Stimulated activated CD8-positive, alpha-beta memory T cell treated with anti-CD3 and anti-CD28 coated beads, Interleukin-15, amount 100 ng/mL, for 24 hours (primary cell): ENCODE results near the gene CCDC28B.
A peak's percentile ranks its signal among the peaks of the same experiment; 100 is the strongest.

Experiments used
- DNase-seq: peaks from one replicate; pipeline ENCODE4 v3.0.0-alpha.2; 2020; ENCODE audit warnings: low read depth

CCDC28B gene

DNA sequence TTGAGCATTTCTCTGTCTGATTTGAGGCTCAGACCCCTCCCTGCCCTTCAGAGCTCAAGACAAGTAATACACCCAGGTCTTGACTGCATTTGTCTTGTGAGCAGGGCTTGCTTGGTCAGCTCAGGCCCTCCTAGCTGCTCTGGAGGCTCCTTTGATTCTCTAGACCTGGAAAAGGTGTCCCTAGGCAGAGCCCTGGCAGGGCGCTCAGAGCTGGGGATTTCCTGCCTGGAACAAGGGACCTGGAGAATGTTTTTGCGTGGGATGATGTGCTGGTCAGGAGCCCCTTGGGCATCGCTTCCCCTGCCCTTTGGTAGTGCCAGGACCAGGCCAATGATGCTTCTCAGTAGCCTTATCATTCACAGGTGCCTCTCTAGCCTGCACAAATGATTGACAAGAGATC is 4.9 kb upstream of the CCDC28B start:
- DNase-seq: no peak

DNA sequence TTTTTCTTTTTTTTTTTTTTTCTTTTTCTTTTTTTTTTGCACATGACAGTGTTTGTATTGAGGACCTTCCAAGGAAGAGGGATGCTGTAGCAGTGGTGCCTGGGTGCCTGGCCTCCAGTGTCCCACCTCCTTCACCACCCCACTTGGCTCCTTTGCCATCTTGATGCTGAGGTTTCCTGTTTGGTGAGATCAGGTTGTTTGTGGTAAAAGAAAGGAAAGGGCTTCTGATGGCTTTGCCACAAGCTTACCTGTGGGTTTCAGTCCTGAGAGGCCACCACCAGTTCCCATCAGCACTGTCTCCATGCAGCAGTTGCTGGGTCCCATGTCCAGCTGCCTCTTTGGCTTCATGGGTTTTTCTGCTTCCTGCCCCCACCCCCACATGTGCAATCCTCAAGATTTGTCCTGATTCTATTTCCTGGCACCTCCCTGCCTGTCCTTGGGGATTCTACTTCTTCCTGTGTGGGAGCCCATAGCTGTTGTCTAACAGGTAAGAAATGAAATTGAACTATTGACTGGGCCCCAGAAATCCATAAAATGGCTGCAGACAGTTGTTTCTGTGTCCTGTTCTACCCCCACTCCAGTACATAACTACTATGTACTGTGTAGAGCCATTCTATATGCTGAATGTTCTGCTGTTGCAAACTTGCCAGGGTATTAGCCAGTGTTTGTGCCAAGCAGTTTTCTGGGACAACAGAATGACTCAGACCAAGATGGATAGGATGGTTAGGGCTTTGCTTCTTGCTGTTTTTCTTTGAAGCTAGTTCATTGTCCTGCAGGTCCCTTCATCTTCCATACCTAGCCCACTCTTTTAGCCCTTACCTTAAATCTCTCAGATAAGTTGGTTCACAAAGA is 4.2 kb upstream of the CCDC28B start:
- no peak for DNase-seq

DNA sequence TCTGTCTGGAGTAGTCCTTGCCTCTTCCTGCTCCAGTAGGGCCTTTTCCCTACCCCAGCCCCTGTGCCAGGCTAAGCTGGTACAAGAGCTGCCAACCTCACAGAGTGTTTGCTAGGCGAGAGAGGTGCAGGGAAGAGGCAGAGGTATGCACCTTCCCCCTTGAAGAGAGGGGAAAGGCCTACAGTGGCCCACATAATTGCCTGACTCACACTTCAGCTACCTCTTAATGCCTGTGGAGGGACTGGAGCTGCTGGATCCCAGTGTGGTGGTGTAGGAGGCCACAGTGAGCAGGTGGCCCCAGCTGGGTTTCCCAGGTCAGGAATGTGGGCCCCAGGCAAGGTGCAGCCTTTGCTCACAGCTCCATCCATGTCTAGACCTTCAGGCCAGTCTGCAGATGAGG is 3.3 kb upstream of the CCDC28B start:
- DNase-seq: no peak

DNA sequence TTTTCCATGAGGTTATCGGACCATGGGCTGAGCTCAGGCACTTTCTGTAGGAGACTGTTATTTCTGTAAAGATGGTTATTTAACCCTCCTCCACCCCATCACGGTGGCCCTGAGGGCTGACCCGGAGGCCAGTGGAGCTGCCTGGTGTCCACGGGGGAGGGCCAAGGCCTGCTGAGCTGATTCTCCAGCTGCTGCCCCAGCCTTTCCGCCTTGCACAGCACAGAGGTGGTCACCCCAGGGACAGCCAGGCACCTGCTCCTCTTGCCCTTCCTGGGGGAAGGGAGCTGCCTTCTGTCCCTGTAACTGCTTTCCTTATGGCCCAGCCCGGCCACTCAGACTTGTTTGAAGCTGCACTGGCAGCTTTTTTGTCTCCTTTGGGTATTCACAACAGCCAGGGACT is 2.6 kb upstream of the CCDC28B start:
- no peak for DNase-seq

DNA sequence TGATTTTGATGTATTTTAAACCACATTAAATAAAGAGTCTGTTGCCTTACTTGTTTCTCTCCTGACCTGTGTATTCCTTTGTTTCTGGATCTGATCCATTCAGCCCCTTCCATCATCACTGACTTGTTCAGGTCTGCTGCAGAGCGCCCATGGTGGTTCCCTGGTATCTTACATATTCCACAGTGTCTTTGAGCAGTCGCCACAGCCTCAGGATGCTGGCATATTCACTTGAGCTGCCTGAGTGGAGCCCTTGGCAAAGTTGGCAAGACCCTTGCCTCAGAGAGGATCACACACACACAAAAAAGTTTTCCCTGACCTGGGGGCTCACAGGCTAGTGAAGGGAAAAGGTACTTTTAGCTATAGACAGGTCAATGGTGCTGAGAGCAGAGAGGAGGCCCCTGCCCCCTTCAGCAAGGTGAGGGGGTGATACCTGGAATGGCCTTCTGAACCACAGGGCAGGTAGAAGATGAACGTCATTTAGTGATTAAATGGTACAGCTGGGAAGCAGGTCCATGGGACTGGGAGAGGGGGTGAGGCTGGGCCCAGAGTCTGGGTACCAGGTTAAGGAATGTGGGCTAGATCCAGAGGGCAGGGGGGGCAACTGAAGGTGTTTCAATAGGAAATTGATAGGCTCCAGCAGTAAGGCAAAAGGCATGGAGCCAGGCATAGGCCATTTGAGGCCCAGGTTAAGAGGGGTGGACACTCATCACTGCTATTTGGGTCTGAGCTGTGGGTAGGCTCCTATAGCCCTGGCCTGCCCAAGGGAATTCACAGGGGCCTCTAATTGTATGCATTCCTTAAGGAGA is 2.0 kb upstream of the CCDC28B start:
- DNase-seq: no peak

DNA sequence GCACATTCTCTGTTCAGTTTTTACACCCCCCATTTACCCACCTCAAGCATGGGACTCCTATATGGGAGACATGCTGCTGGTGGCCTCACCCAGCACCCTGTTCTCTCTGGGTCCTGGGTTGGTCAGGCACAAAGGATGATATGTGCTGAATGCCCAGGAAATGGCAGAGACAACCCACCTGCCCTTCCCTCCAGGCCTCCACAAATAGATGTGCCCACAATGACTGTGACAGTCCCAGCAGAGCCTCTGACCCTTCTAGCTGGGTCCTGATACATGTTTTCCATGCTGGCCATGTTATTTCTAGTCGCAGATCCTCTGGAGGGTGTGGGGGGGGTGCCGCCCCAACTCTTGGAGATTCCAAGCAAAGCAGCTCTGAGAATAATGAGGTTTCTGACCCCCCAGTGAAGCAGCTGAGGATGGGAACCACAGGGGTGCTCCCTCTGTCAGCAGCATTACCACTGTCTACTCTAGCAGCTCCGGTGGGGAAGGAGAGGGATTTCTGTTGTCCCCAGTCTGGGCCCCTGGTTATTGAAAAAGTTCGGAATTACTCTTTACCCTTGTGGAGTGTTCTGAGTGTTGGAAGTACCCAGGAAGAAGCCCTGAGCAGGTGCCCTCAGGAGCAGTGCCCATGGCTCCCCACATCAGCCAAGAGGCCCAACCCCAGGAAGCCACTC is 1.2 kb upstream of the CCDC28B start:
- DNase-seq: no peak

DNA sequence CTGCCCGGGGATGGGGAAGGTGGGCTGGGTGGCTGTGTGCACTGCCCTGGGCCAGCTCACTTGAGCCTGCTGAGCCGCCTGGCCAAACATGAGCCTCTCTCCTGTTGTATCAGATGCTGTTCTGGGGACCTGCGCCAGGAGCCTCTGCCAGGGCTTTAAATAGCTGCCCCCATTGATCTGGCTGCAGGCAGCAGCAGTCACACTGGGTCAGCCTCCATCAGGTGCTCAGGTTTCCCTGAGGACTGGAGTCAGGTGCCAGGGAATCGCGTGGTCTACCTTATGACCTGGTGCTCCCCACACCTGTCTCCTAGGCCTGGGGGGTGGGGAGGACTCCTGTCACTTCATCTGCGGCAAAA is 700 bp upstream of the CCDC28B start:
- DNase-seq: no peak

DNA sequence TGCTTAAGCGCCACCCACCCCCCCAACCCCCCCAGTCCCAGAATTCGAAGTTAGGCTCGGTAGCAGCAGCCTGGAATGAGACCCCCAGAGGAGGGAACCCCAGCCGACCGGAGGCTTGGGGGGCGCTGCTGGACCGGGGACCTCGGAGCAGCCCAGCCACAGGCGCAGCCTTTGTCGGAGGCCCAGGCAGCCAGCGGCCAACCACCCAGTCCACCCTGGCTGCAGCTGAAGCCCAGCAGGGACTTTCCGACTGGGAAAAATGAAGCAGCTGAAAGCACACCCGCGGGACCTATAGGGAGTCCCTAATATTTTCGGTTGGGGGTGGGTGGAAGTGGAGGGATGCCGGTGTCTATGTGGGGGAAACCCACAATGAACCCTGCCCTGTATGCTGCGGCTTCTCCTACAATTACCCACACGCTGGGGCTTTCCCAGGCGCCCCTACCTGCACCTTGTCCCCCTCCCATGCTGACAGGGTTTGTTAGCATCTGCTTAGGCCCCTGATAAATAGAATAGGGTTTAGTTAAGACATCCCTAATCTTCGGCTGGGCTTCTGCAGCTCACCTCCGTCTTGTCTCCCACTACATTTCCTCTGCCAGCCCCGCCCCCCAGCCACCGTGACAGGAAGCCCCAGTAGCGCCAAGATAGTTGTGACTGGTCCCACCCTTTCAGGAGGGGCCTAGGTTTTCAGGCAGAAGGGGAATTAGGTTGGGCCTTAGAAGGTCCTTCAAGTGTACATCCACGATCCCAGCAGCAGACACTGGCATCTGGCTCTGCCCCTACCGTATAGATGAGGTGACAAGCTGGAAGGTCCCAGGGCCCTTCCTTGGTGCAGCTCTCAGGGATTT is 838 bp downstream of the CCDC28B start:
- peak; percentile 50 for DNase-seq

DNA sequence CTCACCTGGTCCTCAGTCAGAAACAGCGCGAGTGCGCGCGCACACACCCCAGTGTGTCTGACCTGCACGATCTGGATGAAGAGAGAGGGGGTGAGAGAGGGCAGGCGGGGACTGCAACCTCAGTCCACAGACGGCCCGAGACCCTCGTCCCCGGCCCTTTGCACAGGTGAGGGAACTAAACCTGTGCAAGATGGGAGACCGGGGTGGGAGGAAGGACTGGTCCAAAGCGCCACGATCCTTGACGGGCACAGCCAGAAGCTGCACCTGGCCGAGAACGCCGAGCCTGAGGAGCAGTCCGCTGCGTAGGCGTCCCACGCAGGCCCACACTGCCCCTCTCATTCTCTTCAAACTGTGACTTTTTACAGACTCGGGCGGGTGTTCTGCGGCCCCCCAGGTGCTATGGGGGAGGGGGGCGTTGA is 4.6 kb downstream of the CCDC28B start:
- DNase-seq: no peak

DNA sequence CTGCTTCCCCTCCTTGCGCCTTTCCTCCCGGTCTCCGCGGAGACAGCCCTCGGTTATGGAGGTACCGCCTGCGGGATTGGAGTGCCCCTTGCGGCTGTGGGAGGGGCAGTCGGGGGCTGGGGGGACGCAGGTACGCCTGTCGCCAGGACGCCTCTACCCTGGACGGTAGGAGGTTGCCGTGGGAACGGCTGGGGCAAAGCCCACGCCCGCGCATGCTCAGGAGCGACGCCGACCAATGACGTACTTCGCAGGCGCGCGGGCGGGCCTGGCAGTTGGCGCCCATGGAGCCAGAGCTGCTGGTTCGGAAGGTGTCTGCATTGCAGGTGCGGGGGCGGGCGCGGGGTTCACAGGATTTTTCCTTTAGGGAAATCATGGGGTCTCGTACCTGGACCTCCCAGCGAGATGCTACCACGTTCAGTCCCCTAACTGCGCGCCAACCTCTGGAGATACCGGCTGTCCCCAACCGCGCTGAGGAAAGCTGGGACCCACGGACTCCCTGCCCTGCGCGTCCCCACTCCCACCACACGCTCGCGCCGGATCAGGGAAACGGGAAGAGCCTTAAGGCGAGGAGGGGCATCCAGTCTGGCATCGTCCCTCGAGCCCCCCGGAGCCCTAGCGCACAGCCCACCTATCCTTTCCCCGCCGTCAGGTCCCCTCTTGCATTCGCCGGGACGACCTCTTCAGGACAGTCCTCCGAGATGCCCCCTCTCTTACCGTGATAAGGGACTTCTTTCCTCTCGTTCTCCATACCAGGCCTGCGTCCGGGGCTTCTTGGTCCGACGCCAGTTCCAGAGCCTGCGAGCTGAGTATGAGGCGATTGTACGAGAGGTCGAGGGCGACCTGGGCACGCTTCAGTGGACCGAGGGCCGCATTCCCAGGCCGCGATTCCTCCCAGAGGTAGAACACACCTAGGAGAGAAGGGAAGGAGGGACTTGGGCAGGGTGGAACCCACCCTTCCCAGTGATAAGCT is 5.3 kb downstream of the CCDC28B start, which contains the start of gene IQCC:
Gene IQCC (plus strand): TSS at position 271 of the 970 bp plus-strand sequence. CDS start 11 bp downstream, at position 282.
- DNase-seq: peak; percentile 62

DNA sequence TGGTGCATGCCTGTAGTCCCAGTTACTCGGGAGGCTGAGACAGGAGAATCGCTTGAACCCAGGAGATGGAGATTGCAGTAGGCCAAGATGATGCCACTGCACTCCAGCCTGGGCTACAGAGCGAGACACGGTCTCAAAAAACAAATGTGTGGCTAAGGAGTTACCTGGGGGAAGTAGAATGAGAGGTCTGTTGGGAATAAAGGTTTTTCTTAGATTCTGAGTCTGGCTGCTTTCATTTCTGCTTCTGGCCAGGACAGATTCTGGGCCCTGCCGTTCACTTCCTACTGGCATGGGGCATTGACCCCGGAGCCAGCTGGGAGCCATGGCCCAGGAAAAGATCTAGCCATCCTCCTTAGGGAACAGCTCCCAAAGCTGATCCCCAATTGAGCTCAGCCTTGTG is 8.1 kb downstream of the CCDC28B start:
- no peak for DNase-seq

DNA sequence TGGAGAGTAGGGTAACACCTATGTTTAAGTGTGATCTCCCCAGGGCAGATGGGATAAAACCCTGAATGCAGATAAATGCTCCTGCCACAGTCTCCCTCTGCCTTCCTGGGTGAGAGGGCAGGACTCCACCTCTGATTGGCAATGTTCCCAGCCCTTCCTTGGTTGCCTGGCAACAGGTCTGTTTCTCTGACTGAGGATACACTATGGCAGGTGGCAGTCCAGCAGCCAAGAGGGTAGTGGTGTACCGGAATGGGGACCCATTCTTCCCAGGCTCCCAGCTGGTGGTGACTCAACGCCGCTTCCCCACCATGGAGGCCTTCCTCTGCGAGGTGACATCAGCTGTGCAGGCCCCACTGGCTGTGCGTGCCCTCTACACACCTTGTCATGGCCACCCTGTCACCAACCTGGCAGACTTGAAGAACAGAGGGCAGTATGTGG is 8.5 kb downstream of the CCDC28B start, which contains the start of gene DCDC2B:
Gene DCDC2B (plus strand): TSS at position 199 of the 438 bp plus-strand sequence. CDS start 5 bp downstream, at position 204.
- DNase-seq: no peak

DNA sequence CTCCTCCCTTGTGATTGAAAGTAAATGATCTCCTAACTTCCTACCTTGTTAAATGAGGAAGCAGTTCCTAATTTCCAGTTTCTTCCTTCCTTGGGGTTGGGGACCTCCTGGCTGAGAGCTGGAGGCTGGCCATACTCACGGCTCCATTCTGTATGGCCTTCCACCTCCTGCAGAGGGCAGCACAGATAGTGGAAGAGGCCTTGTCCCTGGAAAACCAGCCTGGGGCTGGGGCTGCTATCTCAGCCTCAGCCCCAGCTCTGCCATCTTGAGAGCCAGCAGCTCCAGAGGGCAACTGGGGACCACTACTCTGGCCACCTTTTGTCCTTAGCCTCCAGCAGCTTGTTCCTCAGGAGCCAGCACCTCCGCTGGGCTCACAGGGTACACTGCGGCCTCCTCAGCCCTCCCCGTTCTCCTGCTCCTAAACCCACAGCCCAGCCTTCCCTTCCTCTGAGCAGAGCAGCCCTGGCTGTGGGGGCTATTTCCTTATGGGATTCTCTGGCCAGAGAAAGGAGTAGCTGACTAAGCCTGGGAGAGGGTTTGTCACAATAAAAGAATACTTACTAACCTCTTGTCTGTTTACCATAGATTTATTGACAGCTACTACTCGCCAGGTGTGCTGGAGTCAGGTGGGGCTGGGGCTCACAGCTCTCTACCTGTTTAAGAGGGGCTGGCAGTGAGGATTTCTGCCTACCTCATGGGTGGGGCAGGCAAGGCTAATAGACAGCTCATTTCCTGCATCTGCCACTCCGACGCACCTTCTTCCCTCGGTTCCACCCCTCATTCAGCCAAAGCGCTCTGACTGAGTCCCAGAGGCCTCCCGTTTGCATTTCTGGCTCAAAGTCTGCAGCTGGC is 15.5 kb downstream of the CCDC28B start:
- no peak for DNase-seq

DNA sequence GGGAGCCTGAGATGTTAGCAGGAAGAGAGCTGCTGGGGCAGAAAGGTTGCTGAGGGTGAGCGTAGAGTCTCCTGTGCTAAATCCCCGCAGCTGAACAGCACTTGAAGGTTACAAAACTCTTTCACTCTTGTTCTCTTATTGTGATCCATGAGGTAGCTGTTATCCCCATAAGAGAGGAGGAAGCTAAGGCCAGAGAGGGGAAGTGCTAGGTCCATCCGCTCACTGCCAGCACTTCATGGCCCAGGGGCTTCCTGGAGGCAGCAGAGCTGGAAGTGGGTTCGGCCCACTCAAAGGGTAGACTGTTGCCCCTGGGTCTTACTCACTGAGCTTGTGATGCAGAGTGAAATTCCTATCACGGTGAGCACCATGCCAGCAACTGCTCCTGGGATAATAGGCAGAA is 16.2 kb downstream of the CCDC28B start:
- no peak for DNase-seq

DNA sequence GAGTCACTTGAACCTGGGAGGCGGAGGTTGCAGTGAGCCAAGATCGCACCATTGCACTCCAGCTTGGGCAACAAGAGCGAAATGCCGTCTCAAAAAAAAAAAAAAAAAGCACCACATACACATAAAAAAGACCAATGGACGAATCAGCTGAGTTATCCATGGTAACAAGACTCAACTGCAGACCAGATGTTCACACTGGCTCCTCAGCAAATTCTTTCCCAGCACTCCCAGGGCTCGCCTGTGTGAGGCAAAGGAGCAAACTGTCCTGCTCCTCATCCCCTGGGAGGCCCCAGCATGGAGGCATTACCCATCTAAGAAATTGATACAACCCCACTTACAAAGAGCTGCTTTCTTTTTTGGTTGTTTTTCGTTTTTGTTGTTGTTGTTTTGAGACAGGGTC is 18.6 kb downstream of the CCDC28B start:
- DNase-seq: no peak

DNA sequence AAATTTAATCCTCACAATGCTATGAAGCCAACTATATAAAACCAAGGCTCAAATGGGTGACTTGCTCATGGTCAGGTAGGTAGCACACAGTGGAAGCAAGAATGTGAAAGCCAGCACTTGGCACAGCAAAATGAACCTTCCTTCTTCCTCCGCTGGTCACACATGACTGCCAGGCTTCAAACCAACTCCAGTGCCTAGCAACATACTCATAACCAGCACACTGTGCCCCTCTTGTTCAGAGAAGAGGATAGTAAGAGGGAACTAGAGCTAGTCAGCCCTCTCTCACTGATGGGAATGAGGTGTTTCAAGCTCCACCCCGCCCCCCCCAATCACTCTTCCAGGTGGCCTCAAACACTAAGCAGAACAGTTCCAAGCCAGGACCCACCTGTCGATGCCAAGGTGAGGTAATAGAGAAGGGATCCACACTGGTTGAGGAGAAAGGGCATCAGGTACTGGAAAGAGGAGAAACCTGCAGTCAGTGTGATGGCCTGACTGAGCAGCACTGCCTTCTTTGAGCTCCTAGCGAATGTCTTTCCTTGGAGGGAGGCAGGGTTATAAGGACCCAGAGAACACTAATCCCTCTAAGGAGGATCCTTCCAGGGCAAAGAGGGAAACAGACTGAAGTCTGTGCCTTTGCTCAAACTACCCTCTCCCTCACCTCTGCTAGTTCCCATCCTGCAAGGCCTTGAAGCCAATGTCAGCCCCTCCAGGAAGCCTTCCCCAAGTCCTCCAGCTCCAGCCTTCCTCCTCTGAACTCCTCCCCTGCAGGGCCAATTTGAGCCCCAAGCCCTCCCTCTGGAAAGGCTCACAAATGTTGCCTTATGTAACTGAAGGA is 20.6 kb downstream of the CCDC28B start:
- DNase-seq: no peak

DNA sequence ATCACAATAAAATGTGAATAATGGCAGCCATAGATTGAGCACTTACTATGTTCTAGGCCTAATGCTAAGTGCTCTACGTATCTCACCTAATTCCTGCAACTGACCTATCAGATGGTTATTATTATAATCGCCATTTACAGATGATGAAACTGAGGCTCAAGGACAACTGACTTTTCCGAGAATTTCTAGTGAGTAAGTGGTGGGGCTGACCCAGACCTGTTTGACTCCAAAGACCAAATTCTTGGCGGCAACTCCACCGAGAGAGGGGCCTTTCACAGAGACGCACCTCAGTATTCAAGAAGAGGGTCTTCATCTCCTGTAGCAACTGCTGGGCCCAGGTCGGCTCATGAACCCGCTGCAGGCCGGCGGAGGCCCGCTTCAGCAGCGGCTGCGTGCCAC is 21.2 kb downstream of the CCDC28B start:
- no peak for DNase-seq

DNA sequence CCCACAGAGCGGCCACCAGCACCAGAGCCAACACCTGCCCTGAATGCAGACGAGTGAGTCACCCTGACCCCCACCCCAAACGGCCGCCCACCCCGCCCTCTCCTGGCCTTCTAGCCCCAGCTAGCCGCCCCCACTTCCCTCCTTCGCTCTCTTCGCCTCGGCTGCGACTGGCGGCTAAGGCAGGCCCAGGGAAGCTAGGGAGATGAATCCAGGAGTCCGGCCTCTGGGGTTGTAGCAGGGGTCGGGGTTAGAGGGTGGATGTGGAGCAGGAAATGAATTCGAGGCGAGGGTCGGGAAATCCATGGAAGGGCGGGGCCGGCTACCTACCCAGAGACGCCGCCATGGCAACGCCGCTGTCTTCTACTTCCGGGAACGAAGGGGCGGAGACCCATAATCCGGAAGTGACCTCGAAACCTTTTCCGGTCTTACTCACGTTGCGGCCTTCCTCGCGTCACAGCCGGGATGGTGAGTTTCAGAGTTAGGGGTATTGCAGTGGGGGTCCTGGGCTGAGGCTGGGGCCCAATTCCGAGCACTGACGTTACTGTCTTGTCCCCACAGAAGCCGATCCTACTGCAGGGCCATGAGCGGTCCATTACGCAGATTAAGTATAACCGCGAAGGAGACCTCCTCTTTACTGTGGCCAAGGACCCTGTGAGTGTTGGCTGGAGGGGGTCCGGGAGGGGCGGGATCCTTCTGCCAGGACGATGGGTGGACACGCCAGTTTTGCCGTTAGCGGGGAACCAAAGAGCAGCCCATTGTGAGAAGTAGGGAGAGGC is 21.8 kb downstream of the CCDC28B start, which contains the start of the genes EIF3I and TMEM234:
Gene EIF3I (plus strand): TSS at position 428 of the 776 bp plus-strand sequence. CDS start 35 bp downstream, at position 463.
Gene TMEM234 (minus strand): TSS at position 374 of the 776 bp plus-strand sequence. CDS start 31 bp downstream, at position 343.
- DNase-seq: peak; percentile 78
